ENCODE results near the gene MICU2.

GRCh38 chr13:21530656-21531055 lies 73.3 kb downstream of the MICU2 start:
- TF ChIP-seq CCAR2 (optimal IDR thresholded peaks at IDR 0.05; ENCODE audit: low read depth, low read length) = no peak
- no peak for TF ChIP-seq KDM3A (CRISPR knock-in tag; IDR thresholded peaks at IDR 0.05; ENCODE audit: low read depth)
- TF ChIP-seq U2AF2 (IDR thresholded peaks at IDR 0.05; ENCODE audit: low read depth, low read length) = no peak
- no peak for TF ChIP-seq SUZ12 (IDR thresholded peaks at IDR 0.05; ENCODE audit: low read depth, low read length)
- no peak for TF ChIP-seq ZNF274 (CRISPR knock-in tag; IDR thresholded peaks at IDR 0.05)
- TF ChIP-seq STAG1 (CRISPR knock-in tag; IDR thresholded peaks at IDR 0.05) = no peak
- no peak for TF ChIP-seq SIN3B (IDR thresholded peaks at IDR 0.05; ENCODE audit: low read length)
- no peak for TF ChIP-seq FOXK2 (IDR thresholded peaks at IDR 0.05)
- no peak for TF ChIP-seq ZNF768 (CRISPR knock-in tag; IDR thresholded peaks at IDR 0.05)
- no peak for TF ChIP-seq KDM6A (CRISPR knock-in tag; IDR thresholded peaks at IDR 0.05; ENCODE audit: low read depth)
- TF ChIP-seq ZNF232 (CRISPR knock-in tag; IDR thresholded peaks at IDR 0.05; ENCODE audit: borderline replicate concordance) = no peak
- no peak for TF ChIP-seq NFIC (IDR thresholded peaks at IDR 0.05; ENCODE audit: low read length)
- no peak for TF ChIP-seq ZSCAN31 (CRISPR knock-in tag; IDR thresholded peaks at IDR 0.05; ENCODE audit: low read depth)

All from HepG2 (cell line).